Fibroblast of pulmonary artery (primary cell): Measurements from ENCODE around the gene CDKL1.

ENCODE experiments used
- DNase-seq: peaks from one replicate; pipeline ENCODE4 v3.0.0-alpha.2; 2010; ENCODE audit warnings: low read depth
- H3K4me3 ChIP-seq: replicated peaks from 2 replicates; pipeline ENCODE4 v1.5.1; 2011; ENCODE audit warnings: low read depth, mild to moderate bottlenecking, control low read depth, low read length, moderate library complexity
- TF ChIP-seq, protein P1 (sequence below): IDR thresholded peaks from 2 replicates; pipeline ENCODE4 v1.5.1; 2011; ENCODE audit warnings: mild to moderate bottlenecking, control low read depth, low read length, inconsistent platforms; ENCODE audit errors: missing control alignments

Gene CDKL1

DNA sequence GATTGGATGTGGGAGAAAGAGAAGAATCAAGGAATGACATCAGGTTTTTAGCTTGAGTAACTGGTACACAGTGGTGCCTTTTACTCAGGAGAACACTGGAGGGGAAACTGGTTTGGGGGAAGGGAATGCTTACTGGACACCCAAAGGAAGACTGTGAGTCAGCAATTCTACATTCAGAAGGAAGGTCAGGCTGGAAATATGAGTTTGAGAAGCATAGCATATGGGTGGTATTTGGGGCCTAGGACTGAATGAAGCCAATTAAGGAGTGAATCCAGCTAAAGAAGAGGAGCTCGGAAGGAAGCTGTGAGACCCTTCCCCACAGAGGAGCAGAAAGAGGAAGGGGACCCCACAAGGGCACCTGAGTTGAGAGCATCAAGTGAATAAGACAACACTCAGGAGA is 49.2 kb downstream of the CDKL1 start:
- TF ChIP-seq, protein P1, sequence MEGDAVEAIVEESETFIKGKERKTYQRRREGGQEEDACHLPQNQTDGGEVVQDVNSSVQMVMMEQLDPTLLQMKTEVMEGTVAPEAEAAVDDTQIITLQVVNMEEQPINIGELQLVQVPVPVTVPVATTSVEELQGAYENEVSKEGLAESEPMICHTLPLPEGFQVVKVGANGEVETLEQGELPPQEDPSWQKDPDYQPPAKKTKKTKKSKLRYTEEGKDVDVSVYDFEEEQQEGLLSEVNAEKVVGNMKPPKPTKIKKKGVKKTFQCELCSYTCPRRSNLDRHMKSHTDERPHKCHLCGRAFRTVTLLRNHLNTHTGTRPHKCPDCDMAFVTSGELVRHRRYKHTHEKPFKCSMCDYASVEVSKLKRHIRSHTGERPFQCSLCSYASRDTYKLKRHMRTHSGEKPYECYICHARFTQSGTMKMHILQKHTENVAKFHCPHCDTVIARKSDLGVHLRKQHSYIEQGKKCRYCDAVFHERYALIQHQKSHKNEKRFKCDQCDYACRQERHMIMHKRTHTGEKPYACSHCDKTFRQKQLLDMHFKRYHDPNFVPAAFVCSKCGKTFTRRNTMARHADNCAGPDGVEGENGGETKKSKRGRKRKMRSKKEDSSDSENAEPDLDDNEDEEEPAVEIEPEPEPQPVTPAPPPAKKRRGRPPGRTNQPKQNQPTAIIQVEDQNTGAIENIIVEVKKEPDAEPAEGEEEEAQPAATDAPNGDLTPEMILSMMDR, result no peak
- peak; percentile 81 for DNase-seq
- no peak overlapping the region for H3K4me3 ChIP-seq

DNA sequence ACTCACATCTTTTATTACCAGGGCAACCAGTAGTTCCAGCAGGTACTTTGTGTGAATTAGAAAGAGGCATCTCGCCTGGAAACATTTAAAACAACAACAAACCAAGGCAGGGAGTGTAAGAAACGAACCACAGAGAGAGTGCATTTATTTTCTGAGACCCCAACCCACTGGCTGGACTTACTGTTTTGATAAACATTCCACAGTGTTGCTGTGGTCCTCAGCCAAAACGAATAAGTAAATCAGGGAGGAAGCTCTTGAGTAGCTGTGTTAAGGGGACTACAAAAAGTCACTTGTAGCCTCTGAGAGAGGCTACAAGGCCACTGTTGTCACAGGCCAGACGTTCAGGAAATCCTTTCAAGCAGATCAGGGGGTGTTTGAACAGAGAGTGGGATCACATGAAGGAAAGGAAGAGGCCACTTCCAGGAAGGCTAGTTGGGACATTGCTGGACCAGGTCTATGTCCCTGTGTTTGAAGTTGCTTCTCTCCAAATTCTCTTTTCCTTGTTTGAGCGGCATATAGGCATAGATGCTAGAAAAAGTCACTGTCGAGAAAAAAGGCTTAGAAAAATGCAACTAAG is 50.7 kb downstream of the CDKL1 start:
- H3K4me3 ChIP-seq, result no peak overlapping the region
- TF ChIP-seq, protein P1, result no peak
- DNase-seq, result no peak

- DNase-seq, result no peak
- TF ChIP-seq, protein P1, result no peak
- no peak overlapping the region for H3K4me3 ChIP-seq
These were observed 51.7 kb downstream of the CDKL1 start for GRCh38 chr14:50344876-50345563.

DNA sequence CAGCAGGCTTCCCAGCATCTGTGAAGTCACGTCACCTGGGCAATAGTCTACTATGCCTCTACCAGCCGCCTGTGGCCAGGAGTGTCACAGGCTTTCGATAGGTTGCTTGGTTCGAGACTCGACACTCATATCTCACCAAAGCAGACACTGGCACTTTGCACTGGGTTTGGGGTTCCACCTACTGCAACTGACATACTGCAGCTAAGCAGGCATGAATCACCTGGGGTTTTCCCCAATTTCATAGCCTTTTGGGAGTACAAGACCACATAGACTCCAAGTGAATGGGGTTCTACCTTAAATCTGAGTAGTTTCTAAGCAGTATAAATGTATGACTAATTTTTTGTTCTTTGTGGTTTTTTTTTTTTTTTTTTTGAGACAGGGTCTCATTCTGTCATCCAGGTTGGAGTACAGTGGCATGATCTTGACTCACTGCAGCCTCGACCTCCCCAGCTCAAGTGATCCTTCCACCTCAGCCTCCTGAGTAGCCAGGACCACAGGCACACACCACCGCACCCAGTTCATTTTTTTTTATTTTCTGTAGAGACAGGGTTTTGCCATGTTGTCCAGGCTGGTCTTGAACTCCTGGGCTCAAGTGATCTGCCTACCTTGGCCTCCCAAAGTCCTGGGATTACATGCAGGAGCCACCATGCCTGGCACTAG is 52.4 kb downstream of the CDKL1 start:
- H3K4me3 ChIP-seq, result no peak overlapping the region
- DNase-seq, result no peak
- TF ChIP-seq, protein P1, result no peak

- H3K4me3 ChIP-seq, result no peak overlapping the region
- DNase-seq, result no peak
- TF ChIP-seq, protein P1, result no peak
These were observed 53.2 kb downstream of the CDKL1 start for GRCh38 chr14:50343434-50343833.

DNA sequence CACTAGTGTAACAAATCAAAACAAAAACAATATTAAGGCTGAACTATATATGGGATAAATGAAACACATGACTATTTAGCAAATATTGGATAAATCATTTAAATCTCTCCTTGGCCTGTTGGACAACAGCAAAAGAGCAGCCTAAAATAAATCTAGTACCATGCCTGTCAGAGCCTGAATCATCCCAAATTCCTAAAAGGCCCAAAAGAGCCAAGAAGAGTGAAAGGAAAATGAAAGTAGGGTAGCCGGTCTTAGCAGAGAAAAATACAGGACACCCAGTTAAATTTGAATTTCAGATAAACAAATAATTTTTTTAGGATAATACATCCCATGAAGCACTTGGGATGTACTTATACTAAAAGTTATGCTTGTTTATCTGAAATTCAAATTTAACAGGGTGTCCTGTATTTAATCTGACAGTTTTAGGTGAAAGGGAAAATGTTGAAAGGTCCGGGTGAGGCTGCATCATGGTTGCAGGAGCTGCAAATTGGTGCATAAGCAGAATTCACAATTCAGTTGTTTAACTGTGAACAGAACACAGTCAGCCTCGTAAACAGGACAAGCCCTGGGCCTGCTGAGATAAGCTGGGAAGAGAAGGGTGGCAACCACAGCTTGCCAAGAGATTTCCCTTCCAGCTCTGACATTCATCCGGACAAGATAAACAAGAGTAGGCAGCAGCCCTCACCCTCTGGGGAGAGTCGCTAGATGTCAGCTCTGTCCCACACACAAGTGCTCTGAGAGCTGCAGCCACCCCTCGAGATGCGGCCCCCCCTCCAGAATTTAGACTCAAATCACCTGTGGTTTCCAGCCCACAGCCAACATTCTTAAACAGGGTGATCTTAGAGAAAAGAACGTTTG is 54.2 kb downstream of the CDKL1 start:
- TF ChIP-seq, protein P1, result peak; percentile 21
- H3K4me3 ChIP-seq, result peak overlapping the region; percentile 29
- peak; percentile 76 for DNase-seq
